KMS-11 (cell line): ENCODE measurements around the gene GALNS.
A peak's percentile ranks its signal among the peaks of the same experiment; 100 is the strongest.

Experiments used
- H2AFZ ChIP-seq: fragments of 200-600 bp; sonication (generic); 2 replicates; pipeline ENCODE4 v1.6.1; 2016; ENCODE audit warnings: antibody characterized with exemption, mixed run types, low read depth
- H3K27ac ChIP-seq: fragments of 200-600 bp; sonication (generic); 2 replicates; pipeline ENCODE4 v1.6.1; 2016; ENCODE audit warnings: mild to moderate bottlenecking, mixed run types
- H3K27me3 ChIP-seq: fragments of 200-600 bp; sonication (generic); 2 replicates; pipeline ENCODE4 v1.6.1; 2017; ENCODE audit warnings: mild to moderate bottlenecking, low read depth, mixed run types, moderate library complexity; ENCODE audit not compliant: insufficient read depth
- H3K36me3 ChIP-seq: fragments of 200-600 bp; sonication (generic); 2 replicates; pipeline ENCODE4 v1.6.1; 2017; ENCODE audit warnings: mild to moderate bottlenecking, mixed run types; ENCODE audit not compliant: insufficient read depth
- H3K4me1 ChIP-seq: fragments of 200-600 bp; sonication (generic); 2 replicates; pipeline ENCODE4 v1.6.1; 2016; ENCODE audit warnings: mild to moderate bottlenecking, low read depth, mixed run types; ENCODE audit not compliant: poor library complexity, severe bottlenecking
- H3K4me2 ChIP-seq: fragments of 200-600 bp; sonication (generic); 2 replicates; pipeline ENCODE4 v1.7.0; 2016; ENCODE audit warnings: mild to moderate bottlenecking, mixed run types
- H3K4me3 ChIP-seq: fragments of 200-600 bp; sonication (generic); IDR thresholded peaks from 2 replicates; pipeline ENCODE4 v1.6.1; 2017; ENCODE audit warnings: low read depth, low read length, mixed read lengths; ENCODE audit not compliant: insufficient read depth
- H3K79me2 ChIP-seq: fragments of 200-600 bp; sonication (generic); 2 replicates; pipeline ENCODE4 v1.6.1; 2016; ENCODE audit warnings: low read depth, mixed run types; ENCODE audit not compliant: insufficient read depth
- H3K9ac ChIP-seq: fragments of 200-600 bp; sonication (generic); 2 replicates; pipeline ENCODE4 v1.6.1; 2016; ENCODE audit warnings: mild to moderate bottlenecking, mixed run types
- H4K20me1 ChIP-seq: fragments of 200-600 bp; sonication (generic); 2 replicates; pipeline ENCODE4 v1.6.1; 2016; ENCODE audit warnings: mild to moderate bottlenecking, mixed run types; ENCODE audit not compliant: insufficient read depth
- CTCF ChIP-seq: fragments of 200-600 bp; sonication (generic); conservative IDR thresholded peaks from 2 replicates; pipeline ENCODE4 v1.6.1; 2017; ENCODE audit warnings: low read depth, mild to moderate bottlenecking, antibody characterized with exemption, low read length, moderate library complexity, mixed read lengths

The GALNS gene

DNA sequence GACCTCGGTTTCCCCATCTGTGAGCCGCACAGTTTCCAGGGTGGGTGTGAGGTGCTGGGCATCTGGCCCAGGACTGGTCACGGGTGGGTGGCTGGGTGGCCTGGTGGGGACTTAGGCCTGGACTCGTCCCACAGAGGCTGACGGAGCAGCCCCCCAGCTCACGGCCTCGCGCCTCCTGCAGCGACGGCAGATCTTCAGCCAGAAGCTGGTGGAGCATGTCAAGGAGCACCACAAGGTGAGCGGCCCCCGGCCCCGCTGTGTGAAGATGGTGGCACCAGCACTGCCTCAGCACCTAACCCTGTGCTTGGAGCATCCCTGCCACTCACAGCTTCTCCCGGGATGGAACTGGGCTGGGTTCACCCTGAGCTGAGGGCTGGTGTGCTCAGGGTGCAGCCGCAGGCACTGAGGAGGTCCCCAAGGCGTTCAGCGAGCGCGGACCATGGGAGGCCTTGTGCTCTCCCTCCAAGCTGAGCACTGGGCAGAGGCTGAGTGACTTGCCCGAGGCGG, 50.8 kb downstream of the GALNS start:
- Histone ChIP-seq H3K27me3 (no peaks in the 10 kb centered on the region), H2AFZ (no peak overlapping the region), H3K79me2 (peaks cover 55% of the 10 kb centered on the region), H4K20me1 (no peaks in the 10 kb centered on the region; the same call in 1 of the 2 replicates), H3K4me3 (no peak overlapping the region), H3K9ac (no peak overlapping the region), H3K36me3 (peaks cover 6% of the 10 kb centered on the region; the same call in 1 of the 2 replicates), H3K4me1 (peaks cover 35% of the 10 kb centered on the region), H3K4me2 (no peak overlapping the region; the same call in 1 of the 2 replicates), H3K27ac (no peak overlapping the region)
- no peak for TF ChIP-seq CTCF

GRCh38 chr16:88805340-88805715, 51.4 kb downstream of the GALNS start:
- no peak overlapping the region for H3K9ac ChIP-seq
- H3K36me3 ChIP-seq, result peaks cover 6% of the 10 kb centered on the region; the same call in 1 of the 2 replicates
- TF ChIP-seq CTCF, result no peak
- peaks cover 49% of the 10 kb centered on the region for H3K79me2 ChIP-seq
- H2AFZ ChIP-seq, result no peak overlapping the region
- H3K27ac ChIP-seq, result no peak overlapping the region
- no peak overlapping the region for H3K4me3 ChIP-seq
- H4K20me1 ChIP-seq, result no peaks in the 10 kb centered on the region; the same call in 1 of the 2 replicates
- H3K4me2 ChIP-seq, result peak overlapping the region; percentile 84
- no peaks in the 10 kb centered on the region for H3K27me3 ChIP-seq
- peaks cover 34% of the 10 kb centered on the region for H3K4me1 ChIP-seq

- H3K27ac ChIP-seq, result peak overlapping the region; percentile 28; the same call in 1 of the 2 replicates
- H3K36me3 ChIP-seq, result peaks cover 6% of the 10 kb centered on the region; the same call in 1 of the 2 replicates
Measured at GRCh38 chr16:88804552-88805339, 52.0 kb downstream of the GALNS start.

DNA sequence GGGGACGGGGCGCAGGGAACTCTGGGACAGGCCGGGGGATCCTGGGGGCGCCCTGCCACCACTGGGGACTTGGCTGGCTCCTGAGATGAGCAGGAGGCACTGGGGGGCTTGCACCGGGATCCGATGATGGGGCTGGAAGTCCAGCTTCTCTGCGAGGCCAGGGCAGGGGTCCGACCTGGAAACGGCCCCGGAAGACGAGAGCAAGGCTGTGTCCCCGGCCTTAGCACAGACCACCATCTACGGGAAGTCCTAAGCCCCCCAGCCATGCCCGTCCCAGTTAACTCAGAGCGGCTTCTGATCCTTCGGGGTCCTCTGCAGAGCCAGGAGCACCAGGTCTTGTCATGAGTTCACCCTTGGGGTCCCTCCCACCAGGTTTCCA, 52.6 kb downstream of the GALNS start:
- Histone ChIP-seq H3K27ac (peak overlapping the region; percentile 28; the same call in 1 of the 2 replicates), H3K36me3 (peaks cover 6% of the 10 kb centered on the region; the same call in 1 of the 2 replicates), H3K4me2 (peak overlapping the region; percentile 84), H3K79me2 (peaks cover 37% of the 10 kb centered on the region), H3K4me3 (no peak overlapping the region), H3K4me1 (peaks cover 24% of the 10 kb centered on the region), H2AFZ (no peak overlapping the region), H3K27me3 (no peaks in the 10 kb centered on the region), H4K20me1 (no peaks in the 10 kb centered on the region; the same call in 1 of the 2 replicates), H3K9ac (peak overlapping the region; percentile 77)
- TF ChIP-seq CTCF, result no peak

More at GRCh38 chr16:88804552-88805339, 52.0 kb downstream of the GALNS start:
- Histone ChIP-seq H3K4me3 (no peak overlapping the region), H3K79me2 (peaks cover 43% of the 10 kb centered on the region), H3K27me3 (no peaks in the 10 kb centered on the region), H3K9ac (peak overlapping the region; percentile 77), H3K4me1 (peaks cover 28% of the 10 kb centered on the region), H3K4me2 (peak overlapping the region; percentile 84), H4K20me1 (no peaks in the 10 kb centered on the region; the same call in 1 of the 2 replicates), H2AFZ (no peak overlapping the region)
- no peak for TF ChIP-seq CTCF
